IMR-90 (cell line): ENCODE results near the gene ARRDC2. TPM values are rescaled to one million over a fixed set of nuclear protein-coding genes. Genes with fewer than 3 reads are reported as not detected.
"Not testable (repeated sequence)": the region's sequence is repeated elsewhere in the genome, so short reads cannot be mapped to it uniquely, and the experiment has no call there.

Source experiments
- ATAC-seq: fragments of 200-7000 bp; cut with Tn5 transposase; 2 replicates; pipeline ENCODE4 v1.9.1; 2020; ENCODE audit warnings: low read depth, mild to moderate bottlenecking, moderate library complexity
- BruUV-seq: library from RNA; stranded (reverse); fragments of 400-500 nt; replicated peaks from 2 replicates; lab custom pipeline; 2021; lab: Mats Ljungman, UMichigan
- CTCF ChIA-PET: fragments of 300-600 bp; formaldehyde crosslinking; extraction: SDS; loops from one replicate; lab custom pipeline; 2021; ENCODE audit warnings: antibody characterized with exemption; lab: Yijun Ruan, JAX
- POLR2A ChIA-PET: fragments of 300-600 bp; sonication (Branson Sonifier 250); formaldehyde crosslinking; loops from one replicate; lab custom pipeline; 2022; ENCODE audit warnings: antibody characterized with exemption; ENCODE audit not compliant: unreplicated experiment; lab: Charles Lee
- DNase-seq: peaks from one replicate; pipeline ENCODE4 v3.0.0; 2013
- H2AFZ ChIP-seq: replicated peaks from 2 replicates; pipeline ENCODE3; 2013; ENCODE audit warnings: low read length, mild to moderate bottlenecking; ENCODE audit not compliant: poor library complexity
- H2AK5ac ChIP-seq: 2 replicates; pipeline ENCODE4 v1.6.1; 2013; ENCODE audit warnings: low read depth, low read length, inconsistent platforms
- H2AK9ac ChIP-seq: replicated peaks from 2 replicates; pipeline ENCODE3; 2013; ENCODE audit warnings: mild to moderate bottlenecking, low read depth, low read length, moderate library complexity; ENCODE audit not compliant: poor library complexity
- H2BK120ac ChIP-seq: 2 replicates; pipeline ENCODE4 v1.6.1; 2013; ENCODE audit warnings: low read depth, low read length, inconsistent platforms
- H2BK15ac ChIP-seq: 3 replicates; pipeline ENCODE4 v1.6.1; 2013; ENCODE audit warnings: low read depth, low read length, inconsistent platforms
- H2BK20ac ChIP-seq: 2 replicates; pipeline ENCODE4 v1.6.1; 2013; ENCODE audit warnings: low read depth, mild to moderate bottlenecking, inconsistent platforms, low read length, moderate library complexity
- H2BK5ac ChIP-seq: 2 replicates; pipeline ENCODE4 v1.6.1; 2013; ENCODE audit warnings: mild to moderate bottlenecking, low read depth, low read length, inconsistent platforms; ENCODE audit not compliant: poor library complexity, severe bottlenecking
- H3K14ac ChIP-seq: replicated peaks from 2 replicates; pipeline ENCODE4 v1.6.1; 2013; ENCODE audit warnings: low read depth, low read length, inconsistent platforms
- H3K18ac ChIP-seq: 2 replicates; pipeline ENCODE4 v1.6.1; 2013; ENCODE audit warnings: low read depth, low read length, control low read depth
- H3K23ac ChIP-seq: 2 replicates; pipeline ENCODE4 v1.6.1; 2013; ENCODE audit warnings: low read depth, low read length, inconsistent platforms
- H3K27ac ChIP-seq: 2 replicates; pipeline ENCODE4 v1.5.1; 2013; ENCODE audit warnings: mild to moderate bottlenecking, control low read depth, low read length; ENCODE audit not compliant: insufficient read depth
- H3K27me3 ChIP-seq: 2 replicates; pipeline ENCODE4 v1.6.1; 2013; ENCODE audit warnings: low read length; ENCODE audit not compliant: control insufficient read depth, insufficient read depth
- H3K36me3 ChIP-seq: 2 replicates; pipeline ENCODE4 v1.6.1; 2013; ENCODE audit warnings: low read length, mixed read lengths; ENCODE audit not compliant: control insufficient read depth, insufficient read depth
- H3K4ac ChIP-seq: 2 replicates; pipeline ENCODE4 v1.6.1; 2013; ENCODE audit warnings: low read depth, low read length, inconsistent platforms
- H3K4me1 ChIP-seq: 2 replicates; pipeline ENCODE4 v1.6.1; 2013; ENCODE audit warnings: low read length, mixed read lengths; ENCODE audit not compliant: control insufficient read depth, insufficient read depth
- H3K4me2 ChIP-seq: 2 replicates; pipeline ENCODE4 v1.6.1; 2013; ENCODE audit warnings: low read depth, mild to moderate bottlenecking, control low read depth, low read length, moderate library complexity
- H3K4me3 ChIP-seq: 2 replicates; pipeline ENCODE4 v1.5.1; 2013; ENCODE audit warnings: low read depth, mild to moderate bottlenecking, control low read depth, low read length, moderate library complexity; ENCODE audit not compliant: insufficient read depth
- H3K56ac ChIP-seq: 2 replicates; pipeline ENCODE4 v1.6.1; 2013; ENCODE audit warnings: low read length, inconsistent platforms; ENCODE audit not compliant: insufficient read depth; ENCODE audit errors: extremely low read depth
- H3K79me1 ChIP-seq, 2 experiments: 2 replicates each; pipeline ENCODE4 v1.6.1; 2013; ENCODE audit warnings: low read length in 2 of 2, inconsistent platforms in 1 of 2, low read depth in 1 of 2
- H3K9ac ChIP-seq: 2 replicates; pipeline ENCODE4 v1.6.1; 2013; ENCODE audit warnings: low read depth, low read length, control low read depth
- H3K9me1 ChIP-seq: 2 replicates; pipeline ENCODE4 v1.6.1; 2013; ENCODE audit warnings: low read length, inconsistent platforms; ENCODE audit not compliant: insufficient read depth
- H3K9me3 ChIP-seq: 2 replicates; pipeline ENCODE4 v1.6.1; 2013; ENCODE audit warnings: low read length; ENCODE audit not compliant: control insufficient read depth, insufficient read depth
- H4K20me1 ChIP-seq: 2 replicates; pipeline ENCODE4 v1.6.1; 2013; ENCODE audit warnings: low read length, inconsistent platforms; ENCODE audit not compliant: insufficient read depth
- H4K5ac ChIP-seq: 2 replicates; pipeline ENCODE4 v1.6.1; 2013; ENCODE audit warnings: mild to moderate bottlenecking, low read depth, low read length, control low read depth
- H4K8ac ChIP-seq, 2 experiments: 2 replicates each; pipeline ENCODE4 v1.6.1; 2013; ENCODE audit warnings: low read depth in 2 of 2, low read length in 2 of 2, control low read depth in 1 of 2, inconsistent platforms in 1 of 2
- H4K91ac ChIP-seq: 2 replicates; pipeline ENCODE4 v1.6.1; 2013; ENCODE audit warnings: low read depth, low read length, inconsistent platforms; ENCODE audit not compliant: insufficient read depth
- BHLHE40 ChIP-seq: fragments of 150-350 bp; IDR thresholded peaks from 2 replicates; pipeline ENCODE4 v1.6.1; 2016; ENCODE audit warnings: mild to moderate bottlenecking, low read depth, low read length
- RFX5 ChIP-seq: IDR thresholded peaks from 2 replicates; pipeline ENCODE4 v1.8.0; 2012; ENCODE audit warnings: low read depth, mild to moderate bottlenecking, low read length, moderate library complexity
- WGBS, 2 experiments: methylation state at CpG; one replicate each; pipeline versions ENCODE4 v1.1.5 to v1.1.7; 2013; ENCODE audit warnings: missing lambda C conversion rate in 2 of 2; ENCODE audit not compliant: insufficient read length in 1 of 2; ENCODE audit errors: extremely low coverage in 2 of 2; 5-methylcytosine and 5-hydroxymethylcytosine counted together
- dilution Hi-C: fragments of 300-500 bp; cut with HindIII; formaldehyde crosslinking; loops from one replicate; pipeline ENCODE4 v1.14.3; 2018; ENCODE audit warnings: low sequenced_read_pairs; ENCODE audit not compliant: unreplicated experiment
- in situ Hi-C: fragments of 300-500 bp; cut with MboI; formaldehyde crosslinking; loops from 3 replicates; pipeline ENCODE4 v1.14.3; 2019; ENCODE audit warnings: low sequenced_read_pairs, inconsistent platforms, mixed read lengths
- intact Hi-C: fragments of 100-400 bp; cut with micrococcal nuclease; formaldehyde crosslinking; loops from 2 replicates; pipeline ENCODE4 v1.10.0; 2022
- polyA plus RNA-seq, 3 experiments: library from polyadenylated mRNA; depleted of rRNA; stranded (reverse); fragments of >200 nt; gene quantifications; 2 replicates each; pipeline ENCODE4 v1.2.3, GENCODE V29; 2012; ENCODE audit warnings: low replicate concordance in 1 of 3
- total RNA-seq: library from RNA; depleted of rRNA; stranded (reverse); fragments of >200 nt; gene quantifications from 2 replicates; pipeline ENCODE4 v1.2.3, GENCODE V29; 2012

The ARRDC2 gene
- total and polyA plus RNA-seq, 2 of the 4 experiments (the other 2 are of a cell fraction), result 1.4 to 4.9 TPM

DNA sequence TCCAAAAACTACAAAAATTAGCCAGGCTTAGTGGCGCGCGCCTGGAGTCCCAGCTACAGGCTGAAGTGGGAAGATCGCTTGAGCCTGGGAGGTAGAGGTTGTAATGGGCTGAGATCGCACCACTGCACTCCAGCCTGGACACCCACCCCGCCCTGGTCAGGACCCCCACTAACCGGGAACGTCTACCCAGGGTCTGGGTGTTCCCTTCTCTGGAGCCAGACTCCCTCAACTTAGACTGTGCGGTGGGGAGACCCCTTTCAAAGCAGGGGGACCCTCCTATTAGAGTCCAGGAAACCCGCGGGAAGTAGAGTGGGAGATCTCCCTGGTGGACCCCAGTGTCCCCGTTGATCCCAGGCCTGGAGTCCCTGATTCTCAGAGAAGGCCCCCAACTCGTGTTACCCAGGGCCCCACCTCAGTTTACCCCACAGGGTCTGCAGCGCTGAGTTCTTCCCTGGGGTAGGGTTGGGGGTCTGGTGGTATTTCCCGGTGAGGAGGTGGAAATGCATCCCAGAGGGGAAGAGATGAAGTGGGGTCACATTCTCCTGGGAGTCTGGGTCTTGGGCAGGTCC lies 6.1 kb upstream of the ARRDC2 start (continued):
- no peak for TF ChIP-seq RFX5

- intact Hi-C loops (loop anchor here (10.0 kb wide), 1 partner anchor 152 kb away; the partner anchor contains the start of gene PIK3R2), dilution Hi-C loops (no loop called here), in situ Hi-C loops (no loop called here)
- no peak overlapping the region for H4K91ac ChIP-seq
- H4K8ac ChIP-seq, result no peak overlapping the region
- no peak overlapping the region for H2AFZ ChIP-seq
- H4K20me1 ChIP-seq, result peaks cover 3% of the 10 kb centered on the region; the same call in 1 of the 2 replicates
- H3K27ac ChIP-seq, result no peak overlapping the region
- DNase-seq, result no peak
- peak overlapping the region; percentile 78; the same call in 1 of the 2 replicates for H2AK5ac ChIP-seq
- no peaks in the 10 kb centered on the region for H3K36me3 ChIP-seq
- ChIA-PET CTCF (no interaction called here), POLR2A (no interaction called here)
- H3K27me3 ChIP-seq, result no peaks in the 10 kb centered on the region
- no peak overlapping the region for H4K5ac ChIP-seq
- no peak overlapping the region for H2BK120ac ChIP-seq
- H2BK15ac ChIP-seq, result no peak overlapping the region
- TF ChIP-seq BHLHE40, result no peak
- no peaks in the 10 kb centered on the region; the same call in 1 of the 2 replicates for H3K9me1 ChIP-seq
- peaks cover 9 to 13% of the 10 kb centered on the region in 2 experiments; a peak in 2 of 4 replicates for H3K79me1 ChIP-seq
- H2BK5ac ChIP-seq, result no peak overlapping the region
- no peak overlapping the region for H3K23ac ChIP-seq
- no peak overlapping the region for H3K56ac ChIP-seq
- peak overlapping the region; percentile 89 for H2AK9ac ChIP-seq
- no peak overlapping the region for H3K4me3 ChIP-seq
- BruUV-seq, result no TSS peak
- no peak overlapping the region for H3K9ac ChIP-seq
- no peak overlapping the region for H3K4ac ChIP-seq
- no peak overlapping the region for H3K18ac ChIP-seq
- no peak for ATAC-seq
- H2BK20ac ChIP-seq, result no peak overlapping the region
- no peaks in the 10 kb centered on the region; the same call in 1 of the 2 replicates for H3K4me1 ChIP-seq
- no peak overlapping the region for H3K4me2 ChIP-seq
- WGBS, 2 experiments, result 97% methylated on average over 13 of the region's 27 CpGs; no CpG with 5 or more reads in 1 of the 2 experiments
- H3K14ac ChIP-seq, result no peak overlapping the region
- no peaks in the 10 kb centered on the region for H3K9me3 ChIP-seq
These were observed 5.6 kb upstream of the ARRDC2 start for GRCh38 chr19:18002347-18002850.

DNA sequence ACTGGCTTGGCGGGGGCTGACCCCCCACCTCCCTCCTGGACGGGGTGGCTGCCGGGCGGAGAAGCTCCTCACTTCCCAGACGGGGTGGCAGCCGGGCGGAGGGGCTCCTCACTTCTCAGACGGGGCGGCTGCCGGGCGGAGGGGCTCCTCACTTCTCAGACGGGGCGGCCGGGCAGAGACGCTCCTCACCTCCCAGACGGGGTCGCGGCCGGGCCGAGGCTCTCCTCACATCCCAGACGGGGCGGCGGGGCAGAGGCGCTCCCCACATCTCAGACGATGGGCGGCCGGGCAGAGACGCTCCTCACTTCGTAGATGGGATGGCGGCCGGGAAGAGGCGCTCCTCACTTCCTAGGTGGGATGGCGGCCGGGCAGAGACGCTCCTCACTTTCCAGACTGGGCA lies 2.2 kb upstream of the ARRDC2 start:
- H2BK120ac ChIP-seq, H2AFZ ChIP-seq, H3K4me2 ChIP-seq, H3K4ac ChIP-seq, H2AK5ac ChIP-seq, H4K5ac ChIP-seq, H4K8ac ChIP-seq, H3K14ac ChIP-seq, in situ Hi-C loops, H3K9me3 ChIP-seq, H3K4me3 ChIP-seq, BruUV-seq, H2BK5ac ChIP-seq, CTCF ChIA-PET, H3K27ac ChIP-seq, H3K4me1 ChIP-seq, H4K20me1 ChIP-seq, H2AK9ac ChIP-seq, H2BK20ac ChIP-seq, DNase-seq, H2BK15ac ChIP-seq, H3K18ac ChIP-seq, H3K23ac ChIP-seq, dilution Hi-C loops, H3K9ac ChIP-seq, H3K27me3 ChIP-seq, H3K56ac ChIP-seq, ATAC-seq, H4K91ac ChIP-seq: not testable (repeated sequence)
- intact Hi-C loops, result loop anchor here (5.0 to 10.0 kb wide), 2 partner anchors 149 to 167 kb away; partner anchors contain the start of genes IFI30 and PIK3R2
- Histone ChIP-seq H3K36me3 (peaks cover 13% of the 10 kb centered on the region; the same call in 1 of the 2 replicates), H3K9me1 (peaks cover 12% of the 10 kb centered on the region), H3K79me1 (peaks cover 9 to 23% of the 10 kb centered on the region in 2 experiments; a peak in 3 of 4 replicates)
- POLR2A ChIA-PET, result interaction anchor here (0.7 kb wide), 2 partner anchors 49 to 51 kb away, joined by 4 to 5 read pairs; no protein-coding TSS in a partner anchor
- no CpG with 5 or more reads among the region's 35 CpGs for WGBS, 2 experiments
